Measurements from ENCODE around the gene C1orf50.
"Not testable (repeated sequence)": the region's sequence is repeated elsewhere in the genome, so short reads cannot be mapped to it uniquely, and the experiment has no call there.

C1orf50 gene

DNA sequence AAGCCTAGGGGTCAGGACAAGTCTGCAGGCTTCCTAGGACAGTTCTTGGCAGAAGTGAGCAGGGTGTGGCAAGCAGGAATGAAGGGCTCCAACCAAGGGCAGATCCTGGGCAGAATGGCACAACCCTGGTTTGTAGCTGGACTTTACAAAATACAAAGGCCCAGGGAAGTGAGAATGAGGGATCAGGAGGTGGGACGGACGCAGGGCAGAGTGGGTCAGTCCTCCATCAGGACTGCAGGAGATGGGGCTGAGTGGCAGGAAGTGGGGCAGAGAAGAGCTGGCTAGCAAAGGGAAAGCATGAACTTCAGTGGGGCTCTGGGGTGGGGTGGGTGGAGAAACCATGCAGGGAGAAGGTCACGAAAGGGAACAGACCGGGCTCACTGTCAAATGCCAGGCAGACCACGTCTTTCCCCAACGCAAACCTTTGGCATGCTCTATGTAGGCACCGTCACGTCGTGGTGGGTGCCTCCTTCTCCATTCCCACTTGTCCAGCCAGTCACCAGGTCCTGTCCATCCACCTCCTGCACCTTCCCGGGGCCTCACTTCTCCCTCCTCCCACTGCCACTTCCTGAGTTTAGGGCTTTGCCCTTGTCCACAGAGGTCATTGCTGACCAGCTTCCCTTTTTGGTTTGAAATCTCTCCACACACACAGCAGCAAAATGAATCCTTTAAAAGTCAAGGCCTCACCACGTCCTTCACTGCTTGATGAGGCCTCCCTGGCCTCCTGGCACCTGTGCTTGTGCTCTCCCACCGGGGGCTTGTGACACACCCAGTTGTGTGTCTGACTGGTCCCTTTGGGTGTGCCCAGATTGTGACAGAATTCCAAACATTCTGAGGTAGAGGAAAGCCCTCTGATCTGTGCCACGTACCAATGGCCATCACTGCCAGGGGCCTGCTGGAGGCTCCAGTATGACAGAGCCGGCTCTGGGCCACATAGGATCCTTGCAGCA lies 18.3 kb upstream of the C1orf50 start:
- no peak overlapping the region for H3K9ac ChIP-seq (ENCODE audit: low read depth, low read length)
- no peak overlapping the region for H3K27ac ChIP-seq (ENCODE audit: low read depth, low read length)
- WGBS, result 93% methylated on average over 14 of the region's 14 CpGs
- H3K4me3 ChIP-seq (ENCODE audit: low read length), result no peak overlapping the region
- peaks cover 66% of the 10 kb centered on the region for H3K36me3 ChIP-seq (ENCODE audit: insufficient read depth, low read length)
- H3K9me3 ChIP-seq (ENCODE audit: insufficient read depth, low read depth, low read length), result peaks cover 4% of the 10 kb centered on the region; the same call in 1 of the 2 replicates
- no peaks in the 10 kb centered on the region for H3K27me3 ChIP-seq (ENCODE audit: insufficient read depth, low read length)
- H3K4me1 ChIP-seq (ENCODE audit: insufficient read depth, low read length), result no peaks in the 10 kb centered on the region

DNA sequence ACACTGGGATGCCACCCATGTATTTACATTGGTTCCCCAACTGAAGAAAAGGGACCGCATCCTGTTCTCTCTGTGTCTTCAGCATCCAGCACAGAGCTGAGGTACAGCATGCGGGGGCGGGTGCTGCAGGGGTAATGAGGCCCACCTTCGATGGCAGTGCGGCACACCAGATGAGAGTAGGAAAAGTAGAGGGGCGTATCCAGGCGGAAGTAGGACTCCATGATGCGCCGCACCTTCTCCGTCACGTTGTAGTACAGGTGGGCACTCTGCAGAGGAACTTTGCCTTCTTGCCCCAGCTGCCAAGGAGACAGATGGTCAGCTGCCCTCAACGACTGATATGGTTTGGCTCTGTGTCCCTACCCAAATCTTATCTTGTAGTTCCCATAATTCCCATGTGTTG lies 17.0 kb upstream of the C1orf50 start:
- no peaks in the 10 kb centered on the region for H3K4me1 ChIP-seq (ENCODE audit: insufficient read depth, low read length)
- H3K27me3 ChIP-seq (ENCODE audit: insufficient read depth, low read length), result no peaks in the 10 kb centered on the region
- no peak overlapping the region for H3K4me3 ChIP-seq (ENCODE audit: low read length)
- WGBS, result 97% methylated on average over 12 of the region's 12 CpGs
- no peak overlapping the region for H3K9ac ChIP-seq (ENCODE audit: low read depth, low read length)
- peaks cover 4% of the 10 kb centered on the region; the same call in 1 of the 2 replicates for H3K9me3 ChIP-seq (ENCODE audit: insufficient read depth, low read depth, low read length)
- peaks cover 79% of the 10 kb centered on the region for H3K36me3 ChIP-seq (ENCODE audit: insufficient read depth, low read length)
- H3K27ac ChIP-seq (ENCODE audit: low read depth, low read length), result no peak overlapping the region

DNA sequence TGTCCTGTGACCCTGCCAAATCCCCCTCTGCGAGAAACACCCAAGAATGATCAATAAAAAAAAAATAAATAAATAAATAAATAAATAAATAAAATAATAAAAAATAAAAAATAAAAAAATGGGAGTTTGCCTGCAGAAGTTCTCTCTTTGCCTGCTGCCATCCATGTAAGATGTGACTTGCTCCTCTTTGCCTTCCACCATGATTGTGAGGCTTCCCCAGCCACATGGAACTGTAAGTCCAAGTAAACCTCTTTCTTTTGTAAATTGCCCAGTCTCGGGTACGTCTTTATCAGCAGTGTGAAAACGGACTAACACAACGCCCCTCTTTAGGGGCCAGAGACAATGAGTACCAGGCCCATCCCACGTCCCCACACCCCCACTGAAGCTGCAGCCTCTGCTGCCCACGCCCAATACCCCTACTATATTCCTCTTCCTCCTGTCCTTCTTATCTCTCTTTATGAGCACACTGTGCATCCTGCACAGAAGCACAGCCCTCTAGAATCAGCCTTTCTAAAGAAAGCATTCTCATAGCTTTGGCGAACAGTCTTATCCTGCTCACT lies 15.5 kb upstream of the C1orf50 start:
- H3K4me1 ChIP-seq (ENCODE audit: insufficient read depth, low read length); H3K27ac ChIP-seq (ENCODE audit: low read depth, low read length); H3K9me3 ChIP-seq (ENCODE audit: insufficient read depth, low read depth, low read length); H3K9ac ChIP-seq (ENCODE audit: low read depth, low read length); H3K27me3 ChIP-seq (ENCODE audit: insufficient read depth, low read length); H3K4me3 ChIP-seq (ENCODE audit: low read length): not testable (repeated sequence)
- 93% methylated on average over 7 of the region's 8 CpGs for WGBS
- peaks cover 84% of the 10 kb centered on the region for H3K36me3 ChIP-seq (ENCODE audit: insufficient read depth, low read length)

DNA sequence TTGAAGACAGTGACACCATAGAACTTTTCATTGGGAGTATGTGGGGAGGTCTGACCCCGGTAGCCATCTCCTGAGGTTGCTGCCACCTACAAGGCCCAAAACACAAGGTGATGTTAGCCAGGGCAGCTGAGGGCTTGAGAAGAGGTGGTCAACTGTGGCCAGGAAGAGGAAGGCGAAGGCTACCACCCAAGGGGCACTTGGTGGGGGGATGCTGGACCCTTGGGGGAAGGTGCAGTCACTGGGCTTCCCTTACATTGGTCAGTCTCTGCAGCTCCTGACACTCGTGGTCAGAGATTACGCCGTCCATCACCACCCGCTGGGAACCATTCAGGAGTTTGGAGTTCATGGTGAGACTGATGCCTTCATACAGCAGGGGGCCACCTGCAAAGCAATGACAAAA lies 14.8 kb upstream of the C1orf50 start:
- Histone ChIP-seq H3K9ac (ENCODE audit: low read depth, low read length) (no peak overlapping the region), H3K4me3 (ENCODE audit: low read length) (no peak overlapping the region), H3K36me3 (ENCODE audit: insufficient read depth, low read length) (peaks cover 85% of the 10 kb centered on the region), H3K4me1 (ENCODE audit: insufficient read depth, low read length) (no peaks in the 10 kb centered on the region), H3K27ac (ENCODE audit: low read depth, low read length) (no peak overlapping the region), H3K27me3 (ENCODE audit: insufficient read depth, low read length) (no peaks in the 10 kb centered on the region), H3K9me3 (ENCODE audit: insufficient read depth, low read depth, low read length) (peaks cover 4% of the 10 kb centered on the region; the same call in 1 of the 2 replicates)
- WGBS, result 93% methylated on average over 6 of the region's 6 CpGs

DNA sequence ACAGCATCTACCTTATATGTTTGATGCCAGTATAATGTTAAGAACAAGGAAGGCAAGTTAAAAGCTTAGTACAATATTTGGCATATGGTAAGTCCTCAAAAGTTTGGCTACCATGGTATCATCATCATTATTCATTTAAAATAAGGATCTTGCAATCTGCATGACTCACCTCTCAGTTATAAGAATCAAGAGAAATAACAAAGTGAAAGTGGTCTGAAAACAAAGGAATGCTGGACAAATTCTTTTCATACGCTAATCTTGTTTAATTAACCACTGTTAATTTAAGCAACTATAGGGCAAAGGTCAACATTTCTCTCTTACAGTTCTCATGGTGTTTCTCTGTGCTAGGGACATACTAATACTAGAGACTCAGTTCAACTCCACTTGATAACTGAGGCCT lies 14.0 kb upstream of the C1orf50 start:
- WGBS, result 81% methylated on average over 1 of the region's 1 CpG
- Histone ChIP-seq H3K4me1 (ENCODE audit: insufficient read depth, low read length) (no peaks in the 10 kb centered on the region), H3K27me3 (ENCODE audit: insufficient read depth, low read length) (no peaks in the 10 kb centered on the region), H3K9me3 (ENCODE audit: insufficient read depth, low read depth, low read length) (peaks cover 4% of the 10 kb centered on the region; the same call in 1 of the 2 replicates), H3K36me3 (ENCODE audit: insufficient read depth, low read length) (peaks cover 86% of the 10 kb centered on the region), H3K4me3 (ENCODE audit: low read length) (no peak overlapping the region), H3K27ac (ENCODE audit: low read depth, low read length) (no peak overlapping the region), H3K9ac (ENCODE audit: low read depth, low read length) (no peak overlapping the region)

DNA sequence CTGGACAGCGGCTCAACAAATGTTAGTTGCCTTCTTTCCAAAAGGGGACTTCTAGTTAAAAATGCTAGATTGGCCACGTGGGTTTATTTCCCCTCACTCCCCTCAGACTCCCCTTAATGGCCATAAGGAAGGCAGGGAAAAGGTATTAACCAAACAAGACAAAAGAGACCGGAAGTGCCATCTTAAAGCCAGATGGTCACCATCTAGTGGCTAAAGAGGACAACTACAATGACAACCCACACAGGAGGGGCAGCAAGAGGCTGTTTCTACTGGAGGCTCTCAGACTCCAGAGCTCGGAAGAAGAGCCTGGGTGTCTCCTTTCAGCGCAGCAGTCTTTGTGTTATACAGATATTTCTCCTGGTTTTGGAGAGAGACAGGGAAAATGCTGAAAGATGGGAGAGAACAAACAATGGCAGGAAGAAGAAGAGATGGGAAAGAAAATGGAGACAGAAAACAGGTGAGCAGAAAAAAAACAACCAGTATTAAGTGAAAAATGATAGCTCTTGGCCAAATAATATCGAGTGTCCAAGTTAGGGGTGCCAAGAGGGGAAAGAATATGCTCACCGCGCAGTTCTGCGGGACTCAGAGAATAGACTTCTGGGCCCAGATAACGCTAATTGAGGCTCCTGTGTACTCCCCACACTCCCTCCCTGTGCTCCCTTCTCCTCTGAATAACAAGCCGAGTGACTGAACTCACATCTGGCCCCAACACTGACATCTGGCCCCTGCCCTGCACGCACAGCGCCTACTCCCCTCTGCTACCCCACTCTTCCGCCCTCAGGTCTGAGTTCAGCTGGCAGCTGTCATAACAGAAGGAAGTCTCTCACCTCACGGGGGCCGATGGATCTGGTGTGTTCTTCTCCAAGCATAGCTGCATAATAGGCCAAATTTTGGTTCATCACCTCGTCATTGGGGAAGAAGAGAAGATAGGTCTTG lies 9.8 kb upstream of the C1orf50 start:
- H3K36me3 ChIP-seq (ENCODE audit: insufficient read depth, low read length), result peaks cover 84% of the 10 kb centered on the region
- H3K9ac ChIP-seq (ENCODE audit: low read depth, low read length), result no peak overlapping the region
- WGBS, result 91% methylated on average over 16 of the region's 17 CpGs
- H3K9me3 ChIP-seq (ENCODE audit: insufficient read depth, low read depth, low read length), result no peaks in the 10 kb centered on the region
- H3K27me3 ChIP-seq (ENCODE audit: insufficient read depth, low read length), result no peaks in the 10 kb centered on the region
- no peaks in the 10 kb centered on the region for H3K4me1 ChIP-seq (ENCODE audit: insufficient read depth, low read length)
- no peak overlapping the region for H3K27ac ChIP-seq (ENCODE audit: low read depth, low read length)
- no peak overlapping the region for H3K4me3 ChIP-seq (ENCODE audit: low read length)

DNA sequence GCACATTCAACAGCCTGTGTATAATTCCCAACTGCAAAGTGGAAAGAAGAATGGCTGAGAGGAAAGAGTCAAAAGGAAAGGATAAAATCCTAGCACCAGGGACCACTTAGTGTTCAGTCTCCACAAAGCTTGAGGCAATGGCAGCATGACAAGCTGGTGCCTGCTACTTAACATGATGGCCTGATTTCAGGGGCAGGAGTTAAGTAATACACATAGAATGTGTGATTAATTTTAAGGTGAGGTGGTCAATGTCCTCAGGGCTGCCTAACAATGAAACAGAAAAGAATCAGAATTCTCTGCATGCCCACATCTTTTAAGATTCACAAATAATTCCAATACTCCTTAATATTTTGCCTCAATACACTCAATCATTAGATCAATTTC lies 9.2 kb upstream of the C1orf50 start:
- peaks cover 82% of the 10 kb centered on the region for H3K36me3 ChIP-seq (ENCODE audit: insufficient read depth, low read length)

DNA sequence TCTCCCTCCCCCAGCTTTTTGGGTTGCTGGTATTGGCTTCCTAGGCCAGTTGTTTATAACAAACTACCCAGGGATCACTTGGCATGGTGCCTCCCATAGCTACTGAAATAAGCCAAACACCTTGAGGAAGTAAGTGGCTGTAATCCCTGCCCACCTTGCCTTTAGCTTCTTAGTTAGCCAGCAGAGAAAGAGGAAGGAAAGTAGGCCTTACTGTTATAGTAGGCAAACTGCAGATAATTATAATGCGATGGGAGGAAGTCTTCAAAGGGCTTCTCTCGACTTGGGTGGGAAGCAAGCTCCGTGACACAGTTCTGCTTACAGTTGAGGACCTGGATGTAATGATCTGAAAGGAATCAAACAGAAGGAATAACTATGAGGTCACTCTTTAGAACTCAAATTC lies 8.4 kb upstream of the C1orf50 start:
- H3K27ac ChIP-seq (ENCODE audit: low read depth, low read length), result no peak overlapping the region
- peaks cover 74% of the 10 kb centered on the region for H3K36me3 ChIP-seq (ENCODE audit: insufficient read depth, low read length)
- H3K9ac ChIP-seq (ENCODE audit: low read depth, low read length), result no peak overlapping the region
- WGBS, result 92% methylated on average over 3 of the region's 3 CpGs
- no peaks in the 10 kb centered on the region for H3K27me3 ChIP-seq (ENCODE audit: insufficient read depth, low read length)
- no peaks in the 10 kb centered on the region for H3K9me3 ChIP-seq (ENCODE audit: insufficient read depth, low read depth, low read length)
- no peaks in the 10 kb centered on the region for H3K4me1 ChIP-seq (ENCODE audit: insufficient read depth, low read length)
- no peak overlapping the region for H3K4me3 ChIP-seq (ENCODE audit: low read length)

More for the DNA sequence above, 9.2 kb upstream of the C1orf50 start:
- Histone ChIP-seq H3K27ac (ENCODE audit: low read depth, low read length) (no peak overlapping the region), H3K9me3 (ENCODE audit: insufficient read depth, low read depth, low read length) (no peaks in the 10 kb centered on the region), H3K4me3 (ENCODE audit: low read length) (no peak overlapping the region), H3K9ac (ENCODE audit: low read depth, low read length) (no peak overlapping the region), H3K27me3 (ENCODE audit: insufficient read depth, low read length) (no peaks in the 10 kb centered on the region), H3K4me1 (ENCODE audit: insufficient read depth, low read length) (no peaks in the 10 kb centered on the region)

DNA sequence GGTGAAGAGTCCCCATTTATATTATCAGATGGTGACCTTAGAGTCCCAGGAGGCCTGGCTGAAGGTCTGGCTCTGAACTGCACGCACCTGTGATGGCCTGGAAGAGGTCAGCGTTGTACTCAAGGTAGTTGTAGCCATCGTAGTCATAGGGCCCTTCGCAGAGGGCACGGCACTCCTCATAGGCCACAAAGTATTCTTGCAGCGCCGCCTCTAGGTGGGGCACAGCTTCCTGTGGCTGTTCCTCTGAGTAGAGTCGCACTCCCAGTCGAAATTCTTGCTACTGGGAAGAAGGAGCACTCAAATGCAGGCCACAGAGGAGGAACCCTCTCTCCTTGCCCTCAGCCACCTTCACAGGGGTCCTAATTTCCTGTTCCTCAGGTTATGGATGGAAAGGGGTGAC lies 7.9 kb upstream of the C1orf50 start:
- peaks cover 70% of the 10 kb centered on the region for H3K36me3 ChIP-seq (ENCODE audit: insufficient read depth, low read length)
- H3K9me3 ChIP-seq (ENCODE audit: insufficient read depth, low read depth, low read length), result no peaks in the 10 kb centered on the region
- no peak overlapping the region for H3K4me3 ChIP-seq (ENCODE audit: low read length)
- WGBS, result 85% methylated on average over 9 of the region's 9 CpGs
- no peaks in the 10 kb centered on the region for H3K27me3 ChIP-seq (ENCODE audit: insufficient read depth, low read length)
- no peak overlapping the region for H3K9ac ChIP-seq (ENCODE audit: low read depth, low read length)
- no peak overlapping the region for H3K27ac ChIP-seq (ENCODE audit: low read depth, low read length)
- no peaks in the 10 kb centered on the region for H3K4me1 ChIP-seq (ENCODE audit: insufficient read depth, low read length)

DNA sequence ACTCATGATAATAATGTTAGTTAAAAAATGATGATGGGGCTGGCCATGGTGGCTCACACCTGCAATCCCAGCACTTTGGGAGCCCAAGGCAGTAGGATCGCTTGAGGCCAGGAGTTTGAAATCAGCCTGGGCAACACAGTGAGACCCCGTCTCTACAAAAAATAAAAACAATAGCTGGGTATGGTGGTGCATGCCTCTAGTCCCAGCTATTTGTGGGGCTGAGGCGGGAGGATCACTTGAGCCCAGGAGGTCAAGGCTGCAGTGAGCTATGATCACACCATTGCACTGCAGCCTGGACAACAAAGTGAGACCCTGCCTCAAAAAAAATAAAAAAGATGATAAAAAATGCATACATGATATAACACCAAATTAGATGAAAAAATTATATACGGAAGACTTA lies 5.5 kb upstream of the C1orf50 start:
- no peak overlapping the region for H3K27ac ChIP-seq (ENCODE audit: low read depth, low read length)
- H3K4me1 ChIP-seq (ENCODE audit: insufficient read depth, low read length), result peaks cover 11% of the 10 kb centered on the region
- H3K36me3 ChIP-seq (ENCODE audit: insufficient read depth, low read length), result peaks cover 45% of the 10 kb centered on the region
- no peaks in the 10 kb centered on the region for H3K9me3 ChIP-seq (ENCODE audit: insufficient read depth, low read depth, low read length)
- no peak overlapping the region for H3K9ac ChIP-seq (ENCODE audit: low read depth, low read length)
- WGBS, result 93% methylated on average over 3 of the region's 4 CpGs
- no peaks in the 10 kb centered on the region for H3K27me3 ChIP-seq (ENCODE audit: insufficient read depth, low read length)
- H3K4me3 ChIP-seq (ENCODE audit: low read length), result no peak overlapping the region

DNA sequence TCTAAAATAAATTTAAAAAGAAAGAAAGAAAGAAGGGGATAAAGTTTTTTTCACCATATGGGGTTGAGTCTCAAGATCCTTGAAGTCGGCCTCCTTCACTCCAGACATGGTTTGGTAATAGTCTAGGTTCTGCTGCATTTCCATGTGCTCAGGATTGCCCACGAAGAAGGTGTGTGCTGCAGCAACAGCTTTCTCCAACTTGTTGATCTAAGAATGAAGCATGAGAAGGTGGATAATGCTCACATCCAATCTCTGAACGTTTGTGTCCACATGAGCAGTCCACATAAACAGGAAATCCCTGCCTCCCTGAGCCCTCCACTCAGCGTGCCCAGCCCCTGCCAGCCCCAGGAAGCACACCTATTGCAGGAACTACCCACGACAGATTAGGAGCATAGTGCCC lies 4.8 kb upstream of the C1orf50 start:
- no peak overlapping the region for H3K4me3 ChIP-seq (ENCODE audit: low read length)
- 95% methylated on average over 5 of the region's 5 CpGs for WGBS
- H3K27me3 ChIP-seq (ENCODE audit: insufficient read depth, low read length), result no peaks in the 10 kb centered on the region
- peaks cover 11% of the 10 kb centered on the region for H3K4me1 ChIP-seq (ENCODE audit: insufficient read depth, low read length)
- no peaks in the 10 kb centered on the region for H3K9me3 ChIP-seq (ENCODE audit: insufficient read depth, low read depth, low read length)
- peaks cover 40% of the 10 kb centered on the region for H3K36me3 ChIP-seq (ENCODE audit: insufficient read depth, low read length)
- H3K9ac ChIP-seq (ENCODE audit: low read depth, low read length), result no peak overlapping the region
- no peak overlapping the region for H3K27ac ChIP-seq (ENCODE audit: low read depth, low read length)

All from HUES64 (cell line).